Measurements from ENCODE around the gene HYDIN. TPM values are rescaled to one million over a fixed set of nuclear protein-coding genes. Genes with fewer than 3 reads are reported as not detected.

HYDIN gene
- total and polyA plus RNA-seq, 4 experiments from 2014 or later, result not detected

GRCh38 chr16:71225145-71225544, 5.4 kb downstream of the HYDIN start:
- no peak overlapping the region for H3K27ac ChIP-seq (ENCODE audit: low read depth, low read length)
- H3K4me1 ChIP-seq (ENCODE audit: insufficient read depth, low read length), result no peaks in the 10 kb centered on the region
- ChIA-PET CTCF (ENCODE audit: partially characterized antibody) (no interaction called here), POLR2A (ENCODE audit: partially characterized antibody) (no interaction called here)
- peaks cover 10 to 11% of the 10 kb centered on the region in 2 donors for H3K27me3 Mint-ChIP-seq
- no peak overlapping the region for H3K4me3 Mint-ChIP-seq
- no peaks in the 10 kb centered on the region for H3K9me3 ChIP-seq (ENCODE audit: control insufficient read depth in 1 of 2, low read length in 2 of 2)
- DNase-seq, result no peak
- intact Hi-C loops (cut with micrococcal nuclease), result no loop called here
- H3K27me3 ChIP-seq (ENCODE audit: insufficient read depth, low read length), result no peaks in the 10 kb centered on the region
- H3K4me3 ChIP-seq (ENCODE audit: low read length in 2 of 2), result no peak overlapping the region
- peaks cover 0 to 7% of the 10 kb centered on the region in 2 donors for H3K36me3 Mint-ChIP-seq
- H3K36me3 ChIP-seq (ENCODE audit: insufficient read depth, low read length), result no peaks in the 10 kb centered on the region
- H3K9me3 Mint-ChIP-seq, result peaks cover 11 to 65% (median 41%) of the 10 kb centered on the region in 8 donors
- H3K4me1 Mint-ChIP-seq, result no peaks in the 10 kb centered on the region
- no peak overlapping the region for H3K27ac Mint-ChIP-seq

GRCh38 chr16:71218306-71218963, 12.1 kb downstream of the HYDIN start:
- intact Hi-C loops (cut with micrococcal nuclease), result no loop called here
- Mint-ChIP-seq H3K9me3 (peaks cover 2 to 15% (median 8%) of the 10 kb centered on the region in 8 donors), H3K36me3 (no peaks in the 10 kb centered on the region), H3K4me3 (no peak overlapping the region), H3K27me3 (peaks cover 5 to 9% of the 10 kb centered on the region in 2 donors), H3K27ac (no peak overlapping the region), H3K4me1 (no peaks in the 10 kb centered on the region)
- ChIA-PET CTCF (ENCODE audit: partially characterized antibody) (no interaction called here), POLR2A (ENCODE audit: partially characterized antibody) (no interaction called here)
- Histone ChIP-seq H3K4me1 (ENCODE audit: insufficient read depth, low read length) (no peaks in the 10 kb centered on the region), H3K9me3 (ENCODE audit: control insufficient read depth in 1 of 2, low read length in 2 of 2) (no peaks in the 10 kb centered on the region), H3K27me3 (ENCODE audit: insufficient read depth, low read length) (no peaks in the 10 kb centered on the region), H3K4me3 (ENCODE audit: low read length in 2 of 2) (no peak overlapping the region), H3K27ac (ENCODE audit: low read depth, low read length) (no peak overlapping the region), H3K36me3 (ENCODE audit: insufficient read depth, low read length) (no peaks in the 10 kb centered on the region)
- DNase-seq, result no peak

DNA sequence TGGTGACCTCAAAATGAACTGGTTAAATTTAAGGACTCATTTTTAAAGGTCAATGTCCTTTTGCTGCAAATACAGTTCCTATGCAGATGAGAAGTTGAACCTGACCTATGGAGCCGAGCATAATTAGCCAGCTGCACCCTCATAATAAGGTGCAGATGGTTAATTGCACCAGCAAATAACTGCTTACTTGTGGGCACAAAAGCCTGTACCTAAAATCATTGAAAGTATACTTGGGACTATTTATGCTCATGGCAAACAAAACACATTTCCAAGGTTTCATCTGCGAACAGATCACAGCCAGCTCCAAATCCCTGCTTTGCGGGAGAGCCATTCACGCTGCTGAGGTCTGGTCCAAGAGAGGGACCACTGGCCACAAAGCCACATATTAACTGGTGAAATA, 13.0 kb downstream of the HYDIN start:
- Mint-ChIP-seq H3K27ac (no peak overlapping the region), H3K4me1 (no peaks in the 10 kb centered on the region), H3K4me3 (no peak overlapping the region), H3K36me3 (no peaks in the 10 kb centered on the region), H3K27me3 (peaks cover 5 to 6% of the 10 kb centered on the region in 2 donors), H3K9me3 (peaks cover 2 to 12% (median 7%) of the 10 kb centered on the region in 8 donors)
- no peak for DNase-seq
- Histone ChIP-seq H3K27ac (ENCODE audit: low read depth, low read length) (no peak overlapping the region), H3K4me3 (ENCODE audit: low read length in 2 of 2) (no peak overlapping the region), H3K27me3 (ENCODE audit: insufficient read depth, low read length) (no peaks in the 10 kb centered on the region), H3K9me3 (ENCODE audit: control insufficient read depth in 1 of 2, low read length in 2 of 2) (no peaks in the 10 kb centered on the region), H3K4me1 (ENCODE audit: insufficient read depth, low read length) (no peaks in the 10 kb centered on the region), H3K36me3 (ENCODE audit: insufficient read depth, low read length) (no peaks in the 10 kb centered on the region)
- ChIA-PET CTCF (ENCODE audit: partially characterized antibody) (no interaction called here), POLR2A (ENCODE audit: partially characterized antibody) (no interaction called here)
- intact Hi-C loops (cut with micrococcal nuclease), result no loop called here

- Mint-ChIP-seq H3K27me3 (peaks cover 4 to 6% of the 10 kb centered on the region in 2 donors), H3K4me3 (no peak overlapping the region), H3K36me3 (no peaks in the 10 kb centered on the region), H3K27ac (no peak overlapping the region), H3K9me3 (peaks cover 0 to 5% (median 2%) of the 10 kb centered on the region in 8 donors), H3K4me1 (no peaks in the 10 kb centered on the region)
- no peaks in the 10 kb centered on the region for H3K36me3 ChIP-seq (ENCODE audit: insufficient read depth, low read length)
- H3K4me1 ChIP-seq (ENCODE audit: insufficient read depth, low read length), result no peaks in the 10 kb centered on the region
- no peaks in the 10 kb centered on the region for H3K27me3 ChIP-seq (ENCODE audit: insufficient read depth, low read length)
- intact Hi-C loops (cut with micrococcal nuclease), result no loop called here
- ChIA-PET CTCF (ENCODE audit: partially characterized antibody) (no interaction called here), POLR2A (ENCODE audit: partially characterized antibody) (no interaction called here)
- no peak overlapping the region for H3K27ac ChIP-seq (ENCODE audit: low read depth, low read length)
- DNase-seq, result no peak
- H3K9me3 ChIP-seq (ENCODE audit: control insufficient read depth in 1 of 2, low read length in 2 of 2), result no peaks in the 10 kb centered on the region
- H3K4me3 ChIP-seq (ENCODE audit: low read length in 2 of 2), result no peak overlapping the region
These were observed 13.8 kb downstream of the HYDIN start for GRCh38 chr16:71216714-71217113.

DNA sequence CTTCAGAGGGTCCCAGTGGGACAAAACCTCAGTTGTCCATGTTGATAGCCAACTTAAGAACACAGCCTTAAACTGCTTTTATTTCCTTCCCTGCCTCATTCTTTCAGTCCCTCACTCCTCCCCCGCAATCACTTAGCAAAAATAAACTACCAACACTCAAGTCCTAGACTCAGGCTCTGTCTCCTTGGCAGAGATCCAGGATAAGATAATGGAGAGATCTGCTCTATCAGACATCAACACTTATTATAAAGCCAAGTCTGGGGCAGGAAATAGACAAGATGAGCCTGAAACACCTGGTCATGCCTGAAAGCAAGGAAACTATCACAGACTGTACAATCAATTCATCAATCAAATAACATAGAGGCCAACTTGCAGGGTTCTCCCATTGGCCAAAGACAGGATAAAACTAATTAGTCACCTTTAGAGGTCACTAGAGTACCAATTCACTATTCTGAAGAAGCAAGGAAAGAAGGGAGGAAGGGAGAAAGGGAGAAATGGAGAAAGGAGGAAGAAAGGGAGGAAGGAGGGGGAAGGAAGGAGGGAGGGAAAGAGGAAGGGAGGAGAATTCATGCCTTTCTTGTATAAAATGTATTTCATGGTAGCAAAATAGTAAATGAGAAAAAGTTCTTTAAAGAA, 15.7 kb downstream of the HYDIN start:
- ChIA-PET CTCF (ENCODE audit: partially characterized antibody) (no interaction called here), POLR2A (ENCODE audit: partially characterized antibody) (no interaction called here)

DNA sequence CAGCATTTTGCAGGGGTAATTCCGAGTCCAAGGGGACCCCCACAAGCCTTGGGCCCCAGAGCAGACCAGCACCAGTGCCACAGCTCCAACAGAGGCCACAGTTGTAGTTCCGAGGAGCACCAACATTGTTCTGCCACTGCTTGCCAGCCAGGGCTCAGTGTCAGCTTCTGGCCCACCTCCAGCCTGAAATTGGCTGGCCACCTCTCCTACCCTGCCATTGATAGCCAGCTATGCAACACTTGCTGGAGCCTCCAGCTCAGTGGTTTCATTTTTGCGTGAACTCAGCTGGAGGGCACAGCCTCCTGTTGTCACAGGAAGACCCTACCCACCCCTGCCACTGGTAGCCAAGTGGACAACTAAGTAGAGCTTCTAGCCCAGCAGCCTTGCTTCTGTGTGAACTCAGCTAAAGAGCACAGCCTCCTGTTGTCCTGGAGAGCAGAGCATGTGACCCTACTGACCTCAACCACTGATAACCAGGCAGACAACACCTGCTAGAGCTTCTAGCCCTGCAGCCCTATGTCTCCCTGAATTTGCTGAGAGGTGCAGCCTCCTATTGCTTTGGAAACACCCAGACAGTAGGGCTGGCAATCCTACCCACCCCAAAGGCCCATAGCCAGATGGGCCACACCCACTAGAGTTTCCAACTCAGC, 24.9 kb downstream of the HYDIN start:
- no peaks in the 10 kb centered on the region for H3K4me1 Mint-ChIP-seq
- no peak overlapping the region for H3K27ac Mint-ChIP-seq
- no peak overlapping the region for H3K4me3 Mint-ChIP-seq
- DNase-seq, result no peak
- no peaks in the 10 kb centered on the region for H3K9me3 ChIP-seq (ENCODE audit: control insufficient read depth in 1 of 2, low read length in 2 of 2)
- H3K27me3 Mint-ChIP-seq, result peaks cover 17 to 23% of the 10 kb centered on the region in 2 donors
- H3K4me1 ChIP-seq (ENCODE audit: insufficient read depth, low read length), result no peaks in the 10 kb centered on the region
- no peak overlapping the region for H3K4me3 ChIP-seq (ENCODE audit: low read length in 2 of 2)
- peaks cover 0 to 48% (median 34%) of the 10 kb centered on the region in 8 donors for H3K9me3 Mint-ChIP-seq
- CTCF ChIA-PET (ENCODE audit: partially characterized antibody), result no interaction called here
- intact Hi-C loops (cut with micrococcal nuclease), result no loop called here
- no peak overlapping the region for H3K27ac ChIP-seq (ENCODE audit: low read depth, low read length)
- no peaks in the 10 kb centered on the region for H3K36me3 ChIP-seq (ENCODE audit: insufficient read depth, low read length)
- peaks cover 0 to 5% of the 10 kb centered on the region in 2 donors for H3K36me3 Mint-ChIP-seq
- no peaks in the 10 kb centered on the region for H3K27me3 ChIP-seq (ENCODE audit: insufficient read depth, low read length)
- POLR2A ChIA-PET (ENCODE audit: partially characterized antibody), result no interaction called here

More for the DNA sequence above, 15.7 kb downstream of the HYDIN start:
- Histone ChIP-seq H3K4me3 (ENCODE audit: low read length in 2 of 2) (no peak overlapping the region), H3K9me3 (ENCODE audit: control insufficient read depth in 1 of 2, low read length in 2 of 2) (no peaks in the 10 kb centered on the region), H3K27me3 (ENCODE audit: insufficient read depth, low read length) (no peaks in the 10 kb centered on the region), H3K27ac (ENCODE audit: low read depth, low read length) (no peak overlapping the region), H3K4me1 (ENCODE audit: insufficient read depth, low read length) (no peaks in the 10 kb centered on the region), H3K36me3 (ENCODE audit: insufficient read depth, low read length) (no peaks in the 10 kb centered on the region)
- intact Hi-C loops (cut with micrococcal nuclease), result loop anchor here (1.0 kb wide), 1 partner anchor 96 kb away; no protein-coding TSS in a partner anchor
- H3K27ac Mint-ChIP-seq, result no peak overlapping the region
- peaks cover 4 to 5% of the 10 kb centered on the region in 2 donors for H3K27me3 Mint-ChIP-seq
- no peak overlapping the region for H3K4me3 Mint-ChIP-seq
- H3K9me3 Mint-ChIP-seq, result peaks cover 0 to 4% (median 0%) of the 10 kb centered on the region in 8 donors
- no peaks in the 10 kb centered on the region for H3K36me3 Mint-ChIP-seq
- peak in 1 of 5 donors; percentile 1 for DNase-seq
- no peaks in the 10 kb centered on the region for H3K4me1 Mint-ChIP-seq

DNA sequence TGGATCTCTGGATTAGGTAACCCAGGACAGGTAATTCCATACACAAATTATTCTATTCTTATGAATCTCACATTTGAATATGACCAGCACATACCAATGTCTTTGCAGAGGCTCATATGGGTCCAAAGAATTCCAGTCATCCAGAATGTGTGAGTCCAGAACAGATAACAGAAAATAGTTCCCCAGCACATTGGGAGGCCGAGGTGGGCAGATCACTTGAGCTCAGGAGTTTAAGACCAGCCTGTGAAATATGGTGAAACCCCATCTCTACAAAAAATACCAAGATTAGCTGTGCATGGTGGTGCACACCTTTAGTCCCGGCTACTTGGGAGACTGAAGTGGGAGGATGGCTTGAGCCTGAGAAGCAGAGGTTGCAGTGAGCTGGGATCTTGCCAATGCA, 26.9 kb downstream of the HYDIN start:
- POLR2A ChIA-PET (ENCODE audit: partially characterized antibody), result no interaction called here
- peaks cover 0 to 5% of the 10 kb centered on the region in 2 donors for H3K36me3 Mint-ChIP-seq
- H3K27me3 ChIP-seq (ENCODE audit: insufficient read depth, low read length), result no peaks in the 10 kb centered on the region
- CTCF ChIA-PET (ENCODE audit: partially characterized antibody), result no interaction called here
- H3K4me3 ChIP-seq (ENCODE audit: low read length in 2 of 2), result no peak overlapping the region
- no peaks in the 10 kb centered on the region for H3K4me1 ChIP-seq (ENCODE audit: insufficient read depth, low read length)
- no peaks in the 10 kb centered on the region for H3K36me3 ChIP-seq (ENCODE audit: insufficient read depth, low read length)
- H3K4me3 Mint-ChIP-seq, result no peak overlapping the region
- H3K9me3 Mint-ChIP-seq, result peaks cover 3 to 50% (median 37%) of the 10 kb centered on the region in 8 donors
- no peak for DNase-seq
- H3K9me3 ChIP-seq (ENCODE audit: control insufficient read depth in 1 of 2, low read length in 2 of 2), result no peaks in the 10 kb centered on the region
- no peak overlapping the region for H3K27ac Mint-ChIP-seq
- no peaks in the 10 kb centered on the region for H3K4me1 Mint-ChIP-seq
- no peak overlapping the region for H3K27ac ChIP-seq (ENCODE audit: low read depth, low read length)
- intact Hi-C loops (cut with micrococcal nuclease), result no loop called here
- peaks cover 20 to 22% of the 10 kb centered on the region in 2 donors for H3K27me3 Mint-ChIP-seq

Data from CD4-positive, alpha-beta memory T cell (primary cell).